ENCODE data around the gene CCL17. TPM values are rescaled to one million over a fixed set of nuclear protein-coding genes. Genes with fewer than 3 reads are reported as not detected.
A peak's percentile ranks its signal among the peaks of the same experiment; 100 is the strongest.

CCL17 gene
- total RNA-seq, 6 donors from 2014 or later: 2.8 to 24.2 (median 5.8) TPM; not detected in 3

GRCh38 chr16:57386381-57386951 is 18.1 kb upstream of the CCL17 start:
- no peak for DNase-seq
- no peak overlapping the region for H3K27ac ChIP-seq
- no peak overlapping the region for H3K4me3 ChIP-seq
- H3K27me3 ChIP-seq: no peaks in the 10 kb centered on the region
- H3K36me3 ChIP-seq: peaks cover 0 to 21% (median 7%) of the 10 kb centered on the region in 4 donors
- peaks cover 17 to 28% (median 23%) of the 10 kb centered on the region in 4 donors for H3K4me1 ChIP-seq
- H3K9me3 ChIP-seq: no peaks in the 10 kb centered on the region
- WGBS, 2 donors: 87 to 88% methylated on average over 5 of the region's 5 CpGs
- no peak for ATAC-seq (ENCODE audit: low FRiP score in 2 of 2)
- no peak for TF ChIP-seq POLR2A (IDR thresholded peaks at IDR 0.05)
- no peak for TF ChIP-seq POLR2AphosphoS5 (IDR thresholded peaks at IDR 0.05)
- TF ChIP-seq EP300 (IDR thresholded peaks at IDR 0.05): no peak
- TF ChIP-seq, protein P1, sequence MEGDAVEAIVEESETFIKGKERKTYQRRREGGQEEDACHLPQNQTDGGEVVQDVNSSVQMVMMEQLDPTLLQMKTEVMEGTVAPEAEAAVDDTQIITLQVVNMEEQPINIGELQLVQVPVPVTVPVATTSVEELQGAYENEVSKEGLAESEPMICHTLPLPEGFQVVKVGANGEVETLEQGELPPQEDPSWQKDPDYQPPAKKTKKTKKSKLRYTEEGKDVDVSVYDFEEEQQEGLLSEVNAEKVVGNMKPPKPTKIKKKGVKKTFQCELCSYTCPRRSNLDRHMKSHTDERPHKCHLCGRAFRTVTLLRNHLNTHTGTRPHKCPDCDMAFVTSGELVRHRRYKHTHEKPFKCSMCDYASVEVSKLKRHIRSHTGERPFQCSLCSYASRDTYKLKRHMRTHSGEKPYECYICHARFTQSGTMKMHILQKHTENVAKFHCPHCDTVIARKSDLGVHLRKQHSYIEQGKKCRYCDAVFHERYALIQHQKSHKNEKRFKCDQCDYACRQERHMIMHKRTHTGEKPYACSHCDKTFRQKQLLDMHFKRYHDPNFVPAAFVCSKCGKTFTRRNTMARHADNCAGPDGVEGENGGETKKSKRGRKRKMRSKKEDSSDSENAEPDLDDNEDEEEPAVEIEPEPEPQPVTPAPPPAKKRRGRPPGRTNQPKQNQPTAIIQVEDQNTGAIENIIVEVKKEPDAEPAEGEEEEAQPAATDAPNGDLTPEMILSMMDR (IDR thresholded peaks at IDR 0.05): no peak

- no peaks in the 10 kb centered on the region for H3K9me3 ChIP-seq
- ATAC-seq (ENCODE audit: low FRiP score in 2 of 2) (no peak), DNase-seq (no peak)
- no peak overlapping the region for H3K4me3 ChIP-seq
- H3K27ac ChIP-seq: peak overlapping the region in 2 of 4 donors; percentile 10 to 40
- H3K4me1 ChIP-seq: peaks cover 17 to 26% (median 22%) of the 10 kb centered on the region in 4 donors
- peaks cover 0 to 8% (median 0%) of the 10 kb centered on the region in 4 donors for H3K36me3 ChIP-seq
- H3K27me3 ChIP-seq: no peaks in the 10 kb centered on the region
- 69 to 78% methylated on average over 3 of the region's 3 CpGs for WGBS, 2 donors
- TF ChIP-seq, protein P1 (IDR thresholded peaks at IDR 0.05): no peak
- TF ChIP-seq POLR2AphosphoS5 (IDR thresholded peaks at IDR 0.05) (no peak), EP300 (IDR thresholded peaks at IDR 0.05) (no peak), POLR2A (IDR thresholded peaks at IDR 0.05) (no peak)
Measured at GRCh38 chr16:57387598-57388354, 16.8 kb upstream of the CCL17 start.

DNA sequence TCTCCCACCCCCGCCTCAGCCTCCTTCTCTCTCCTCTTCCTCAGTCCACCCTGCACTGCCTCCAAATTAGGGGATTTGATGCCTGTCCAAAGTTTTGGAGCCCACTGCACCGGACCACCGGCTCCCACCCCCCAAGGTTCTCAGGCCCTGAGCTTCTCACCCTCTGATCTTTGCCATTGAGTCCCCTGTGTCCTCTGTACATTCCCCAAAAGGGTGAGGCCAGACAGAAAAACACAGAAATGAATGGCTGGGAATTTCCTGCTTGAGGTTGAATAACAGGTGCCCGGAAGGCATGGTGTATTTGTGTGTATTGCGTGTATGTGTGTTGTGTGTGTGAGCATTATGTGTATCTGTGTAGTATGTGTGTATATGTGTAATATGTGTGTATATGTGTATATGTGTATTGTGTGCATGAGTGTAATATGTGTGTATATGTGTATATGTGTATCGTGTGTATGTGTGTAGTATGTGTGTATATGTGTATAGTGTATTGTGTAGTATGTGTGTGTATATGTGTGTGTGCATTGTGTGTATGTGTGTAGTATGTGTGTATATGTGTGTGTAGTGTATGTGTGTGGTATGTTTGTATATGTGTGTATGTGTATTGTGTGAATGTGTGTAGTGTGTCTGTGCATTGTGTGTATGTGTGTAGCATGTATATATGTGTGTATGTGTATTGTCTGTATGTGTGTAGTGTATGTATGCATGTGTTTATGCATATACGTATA is 16.0 kb upstream of the CCL17 start:
- Histone ChIP-seq H3K9me3 (no peaks in the 10 kb centered on the region), H3K27ac (peak overlapping the region in 2 of 4 donors; percentile 10 to 40), H3K4me1 (peaks cover 15 to 26% (median 20%) of the 10 kb centered on the region in 4 donors), H3K36me3 (peaks cover 0 to under 1% (median 0%) of the 10 kb centered on the region in 4 donors), H3K4me3 (no peak overlapping the region), H3K27me3 (no peaks in the 10 kb centered on the region)
- ATAC-seq (ENCODE audit: low FRiP score in 2 of 2) (peak in 1 of 2 donors; percentile 47), DNase-seq (peak in 1 of 2 donors; percentile 50)
- 48 to 61% methylated on average over 7 of the region's 7 CpGs for WGBS, 2 donors
- TF ChIP-seq POLR2A (IDR thresholded peaks at IDR 0.05) (no peak), EP300 (IDR thresholded peaks at IDR 0.05) (no peak), POLR2AphosphoS5 (IDR thresholded peaks at IDR 0.05) (no peak)
- TF ChIP-seq, protein P1 (IDR thresholded peaks at IDR 0.05): no peak

DNA sequence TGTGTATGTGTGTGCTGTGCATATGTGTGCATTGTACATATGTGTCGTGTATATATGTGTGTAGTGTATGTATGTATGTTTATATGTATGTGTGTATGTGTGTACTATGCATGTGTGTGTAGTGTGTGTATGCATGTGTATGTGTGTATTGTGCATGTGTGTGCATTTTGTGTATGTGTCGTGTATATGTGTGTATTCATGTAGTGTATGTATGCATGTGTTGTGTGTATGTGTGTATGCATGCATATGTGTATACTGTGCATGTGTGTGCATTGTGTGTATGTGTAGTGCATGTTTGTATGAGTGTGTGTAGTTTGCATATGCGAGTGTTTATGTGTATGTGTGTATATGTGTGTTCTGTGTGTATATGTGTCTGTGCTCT is 15.5 kb upstream of the CCL17 start:
- H3K27ac ChIP-seq: no peak overlapping the region

More for the DNA sequence above, 15.5 kb upstream of the CCL17 start:
- no peak overlapping the region for H3K4me3 ChIP-seq
- H3K27me3 ChIP-seq: no peaks in the 10 kb centered on the region
- no peaks in the 10 kb centered on the region for H3K9me3 ChIP-seq
- H3K4me1 ChIP-seq: peaks cover 9 to 23% (median 16%) of the 10 kb centered on the region in 4 donors
- H3K36me3 ChIP-seq: no peaks in the 10 kb centered on the region
- ATAC-seq (ENCODE audit: low FRiP score in 2 of 2): no peak
- DNase-seq: no peak
- 85 to 87% methylated on average over 3 of the region's 3 CpGs for WGBS, 2 donors
- TF ChIP-seq EP300 (IDR thresholded peaks at IDR 0.05): no peak
- TF ChIP-seq, protein P1 (IDR thresholded peaks at IDR 0.05): no peak
- TF ChIP-seq POLR2A (IDR thresholded peaks at IDR 0.05): no peak
- TF ChIP-seq POLR2AphosphoS5 (IDR thresholded peaks at IDR 0.05): no peak

Data from upper lobe of left lung (tissue), 6 donors.